ENCODE measurements around the gene KLHL3. TPM values are rescaled to one million over a fixed set of nuclear protein-coding genes. Genes with fewer than 3 reads are reported as not detected.

KLHL3 gene
- total and polyA plus RNA-seq, 4 donors: 0.91 to 8.8 (median 3.7) TPM

DNA sequence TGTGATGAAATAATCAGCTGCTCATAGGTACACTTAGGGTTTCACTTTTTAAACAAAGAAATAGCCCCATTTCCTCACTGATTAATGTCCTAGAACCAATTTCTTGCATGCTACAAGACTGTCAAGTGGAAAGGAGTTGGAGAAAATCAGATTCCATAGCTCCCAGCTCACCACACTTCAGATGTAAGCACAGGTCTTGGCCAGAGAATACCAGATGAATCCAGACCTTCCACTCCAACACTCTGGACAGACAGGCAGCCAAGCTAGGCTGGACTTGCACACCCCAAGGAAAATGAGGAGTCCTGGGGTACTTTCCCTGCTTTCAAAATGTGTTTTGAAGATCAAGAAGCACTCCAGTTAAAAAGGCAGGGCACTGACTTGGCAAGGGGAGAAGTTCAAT lies 68.5 kb downstream of the KLHL3 start:
- peaks cover 4 to 27% (median 9%) of the 10 kb centered on the region in 4 donors for H3K4me1 ChIP-seq (ENCODE audit: control insufficient read depth in 4 of 4, insufficient read depth in 4 of 4, low read length in 3 of 4)
- TF ChIP-seq RAD21 (IDR thresholded peaks at IDR 0.05) (no peak), TAF1 (conservative IDR thresholded peaks at IDR 0.05) (no peak), SP1 (IDR thresholded peaks at IDR 0.05) (no peak), HNF4A (conservative IDR thresholded peaks at IDR 0.05) (no peak), FOXA1 (IDR thresholded peaks at IDR 0.05) (no peak), FOXA2 (IDR thresholded peaks at IDR 0.05) (no peak), YY1 (IDR thresholded peaks at IDR 0.05) (no peak), GABPA (IDR thresholded peaks at IDR 0.05 in 1 of 2, conservative IDR thresholded peaks at IDR 0.05 in 1 of 2) (no peak), RXRA (IDR thresholded peaks at IDR 0.05) (no peak), JUND (IDR thresholded peaks at IDR 0.05) (no peak)
- TF ChIP-seq, protein P1, sequence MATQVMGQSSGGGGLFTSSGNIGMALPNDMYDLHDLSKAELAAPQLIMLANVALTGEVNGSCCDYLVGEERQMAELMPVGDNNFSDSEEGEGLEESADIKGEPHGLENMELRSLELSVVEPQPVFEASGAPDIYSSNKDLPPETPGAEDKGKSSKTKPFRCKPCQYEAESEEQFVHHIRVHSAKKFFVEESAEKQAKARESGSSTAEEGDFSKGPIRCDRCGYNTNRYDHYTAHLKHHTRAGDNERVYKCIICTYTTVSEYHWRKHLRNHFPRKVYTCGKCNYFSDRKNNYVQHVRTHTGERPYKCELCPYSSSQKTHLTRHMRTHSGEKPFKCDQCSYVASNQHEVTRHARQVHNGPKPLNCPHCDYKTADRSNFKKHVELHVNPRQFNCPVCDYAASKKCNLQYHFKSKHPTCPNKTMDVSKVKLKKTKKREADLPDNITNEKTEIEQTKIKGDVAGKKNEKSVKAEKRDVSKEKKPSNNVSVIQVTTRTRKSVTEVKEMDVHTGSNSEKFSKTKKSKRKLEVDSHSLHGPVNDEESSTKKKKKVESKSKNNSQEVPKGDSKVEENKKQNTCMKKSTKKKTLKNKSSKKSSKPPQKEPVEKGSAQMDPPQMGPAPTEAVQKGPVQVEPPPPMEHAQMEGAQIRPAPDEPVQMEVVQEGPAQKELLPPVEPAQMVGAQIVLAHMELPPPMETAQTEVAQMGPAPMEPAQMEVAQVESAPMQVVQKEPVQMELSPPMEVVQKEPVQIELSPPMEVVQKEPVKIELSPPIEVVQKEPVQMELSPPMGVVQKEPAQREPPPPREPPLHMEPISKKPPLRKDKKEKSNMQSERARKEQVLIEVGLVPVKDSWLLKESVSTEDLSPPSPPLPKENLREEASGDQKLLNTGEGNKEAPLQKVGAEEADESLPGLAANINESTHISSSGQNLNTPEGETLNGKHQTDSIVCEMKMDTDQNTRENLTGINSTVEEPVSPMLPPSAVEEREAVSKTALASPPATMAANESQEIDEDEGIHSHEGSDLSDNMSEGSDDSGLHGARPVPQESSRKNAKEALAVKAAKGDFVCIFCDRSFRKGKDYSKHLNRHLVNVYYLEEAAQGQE (IDR thresholded peaks at IDR 0.05): no peak
- TF ChIP-seq, protein P2, sequence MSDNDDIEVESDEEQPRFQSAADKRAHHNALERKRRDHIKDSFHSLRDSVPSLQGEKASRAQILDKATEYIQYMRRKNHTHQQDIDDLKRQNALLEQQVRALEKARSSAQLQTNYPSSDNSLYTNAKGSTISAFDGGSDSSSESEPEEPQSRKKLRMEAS (IDR thresholded peaks at IDR 0.05): no peak
- no peak for DNase-seq (ENCODE audit: low spot score)
- H3K27me3 ChIP-seq (ENCODE audit: control insufficient read depth in 4 of 4, insufficient read depth in 4 of 4, low read length in 3 of 4): no peaks in the 10 kb centered on the region
- H3K9me3 ChIP-seq (ENCODE audit: control insufficient read depth in 4 of 4, low read length in 3 of 4): no peaks in the 10 kb centered on the region
- no peak overlapping the region for H3K9ac ChIP-seq (ENCODE audit: low read depth in 1 of 2, low read length in 2 of 2)
- H3K4me3 ChIP-seq (ENCODE audit: low read depth in 1 of 3, low read length in 3 of 3): no peak overlapping the region
- H3K36me3 ChIP-seq (ENCODE audit: control insufficient read depth in 4 of 4, insufficient read depth in 3 of 4, low read depth in 1 of 4, low read length in 3 of 4): no peaks in the 10 kb centered on the region
- peak overlapping the region in 1 of 2 donors; percentile 78 for H3K27ac ChIP-seq (ENCODE audit: low read depth in 1 of 2, low read length in 2 of 2)

DNA sequence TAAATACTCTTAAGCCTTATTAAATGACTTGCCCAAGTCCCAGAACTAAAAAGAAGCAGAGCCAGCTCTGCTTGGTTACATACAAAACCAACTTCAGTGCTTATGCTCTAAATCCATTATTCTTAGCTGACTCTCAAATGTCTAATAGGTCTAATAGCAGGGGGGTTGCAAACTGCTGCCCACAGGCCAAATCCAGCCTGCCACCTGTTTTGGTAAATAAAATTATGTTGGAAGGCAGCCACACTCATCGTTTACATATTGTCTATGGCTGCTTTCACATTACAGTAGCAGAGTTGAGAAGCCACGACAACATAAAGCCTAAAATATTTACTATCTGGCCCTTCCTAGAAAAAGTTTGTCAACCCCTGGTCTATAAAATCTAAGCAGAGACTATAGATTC lies 69.0 kb downstream of the KLHL3 start:
- no peaks in the 10 kb centered on the region for H3K27me3 ChIP-seq (ENCODE audit: control insufficient read depth in 4 of 4, insufficient read depth in 4 of 4, low read length in 3 of 4)
- H3K27ac ChIP-seq (ENCODE audit: low read depth in 1 of 2, low read length in 2 of 2): peak overlapping the region; percentile 74 to 78
- DNase-seq (ENCODE audit: low spot score): no peak
- peaks cover 4 to 25% (median 8%) of the 10 kb centered on the region in 4 donors for H3K4me1 ChIP-seq (ENCODE audit: control insufficient read depth in 4 of 4, insufficient read depth in 4 of 4, low read length in 3 of 4)
- no peak overlapping the region for H3K4me3 ChIP-seq (ENCODE audit: low read depth in 1 of 3, low read length in 3 of 3)
- TF ChIP-seq EGR1 (IDR thresholded peaks at IDR 0.05; ENCODE audit: low read depth in 2 of 2): no peak
- TF ChIP-seq, protein P3, sequence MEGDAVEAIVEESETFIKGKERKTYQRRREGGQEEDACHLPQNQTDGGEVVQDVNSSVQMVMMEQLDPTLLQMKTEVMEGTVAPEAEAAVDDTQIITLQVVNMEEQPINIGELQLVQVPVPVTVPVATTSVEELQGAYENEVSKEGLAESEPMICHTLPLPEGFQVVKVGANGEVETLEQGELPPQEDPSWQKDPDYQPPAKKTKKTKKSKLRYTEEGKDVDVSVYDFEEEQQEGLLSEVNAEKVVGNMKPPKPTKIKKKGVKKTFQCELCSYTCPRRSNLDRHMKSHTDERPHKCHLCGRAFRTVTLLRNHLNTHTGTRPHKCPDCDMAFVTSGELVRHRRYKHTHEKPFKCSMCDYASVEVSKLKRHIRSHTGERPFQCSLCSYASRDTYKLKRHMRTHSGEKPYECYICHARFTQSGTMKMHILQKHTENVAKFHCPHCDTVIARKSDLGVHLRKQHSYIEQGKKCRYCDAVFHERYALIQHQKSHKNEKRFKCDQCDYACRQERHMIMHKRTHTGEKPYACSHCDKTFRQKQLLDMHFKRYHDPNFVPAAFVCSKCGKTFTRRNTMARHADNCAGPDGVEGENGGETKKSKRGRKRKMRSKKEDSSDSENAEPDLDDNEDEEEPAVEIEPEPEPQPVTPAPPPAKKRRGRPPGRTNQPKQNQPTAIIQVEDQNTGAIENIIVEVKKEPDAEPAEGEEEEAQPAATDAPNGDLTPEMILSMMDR (IDR thresholded peaks at IDR 0.05; ENCODE audit: low read depth, low read length, missing input control): no peak
- TF ChIP-seq RAD21 (IDR thresholded peaks at IDR 0.05): no peak
- no peak for TF ChIP-seq TAF1 (conservative IDR thresholded peaks at IDR 0.05)
- TF ChIP-seq YY1 (IDR thresholded peaks at IDR 0.05): no peak
- TF ChIP-seq, protein P4, sequence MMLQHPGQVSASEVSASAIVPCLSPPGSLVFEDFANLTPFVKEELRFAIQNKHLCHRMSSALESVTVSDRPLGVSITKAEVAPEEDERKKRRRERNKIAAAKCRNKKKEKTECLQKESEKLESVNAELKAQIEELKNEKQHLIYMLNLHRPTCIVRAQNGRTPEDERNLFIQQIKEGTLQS (IDR thresholded peaks at IDR 0.05): no peak
- TF ChIP-seq FOXA1 (IDR thresholded peaks at IDR 0.05): no peak
- no peak for TF ChIP-seq SP1 (IDR thresholded peaks at IDR 0.05)
- TF ChIP-seq NR2F2 (IDR thresholded peaks at IDR 0.05): no peak
- TF ChIP-seq FOXA2 (IDR thresholded peaks at IDR 0.05): no peak
- TF ChIP-seq JUND (IDR thresholded peaks at IDR 0.05): no peak
- TF ChIP-seq GABPA (IDR thresholded peaks at IDR 0.05 in 1 of 2, conservative IDR thresholded peaks at IDR 0.05 in 1 of 2): no peak
- TF ChIP-seq, protein P5, sequence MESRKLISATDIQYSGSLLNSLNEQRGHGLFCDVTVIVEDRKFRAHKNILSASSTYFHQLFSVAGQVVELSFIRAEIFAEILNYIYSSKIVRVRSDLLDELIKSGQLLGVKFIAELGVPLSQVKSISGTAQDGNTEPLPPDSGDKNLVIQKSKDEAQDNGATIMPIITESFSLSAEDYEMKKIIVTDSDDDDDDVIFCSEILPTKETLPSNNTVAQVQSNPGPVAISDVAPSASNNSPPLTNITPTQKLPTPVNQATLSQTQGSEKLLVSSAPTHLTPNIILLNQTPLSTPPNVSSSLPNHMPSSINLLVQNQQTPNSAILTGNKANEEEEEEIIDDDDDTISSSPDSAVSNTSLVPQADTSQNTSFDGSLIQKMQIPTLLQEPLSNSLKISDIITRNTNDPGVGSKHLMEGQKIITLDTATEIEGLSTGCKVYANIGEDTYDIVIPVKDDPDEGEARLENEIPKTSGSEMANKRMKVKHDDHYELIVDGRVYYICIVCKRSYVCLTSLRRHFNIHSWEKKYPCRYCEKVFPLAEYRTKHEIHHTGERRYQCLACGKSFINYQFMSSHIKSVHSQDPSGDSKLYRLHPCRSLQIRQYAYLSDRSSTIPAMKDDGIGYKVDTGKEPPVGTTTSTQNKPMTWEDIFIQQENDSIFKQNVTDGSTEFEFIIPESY (IDR thresholded peaks at IDR 0.05): no peak
- no peak for TF ChIP-seq RXRA (IDR thresholded peaks at IDR 0.05)
- TF ChIP-seq, protein P2 (IDR thresholded peaks at IDR 0.05): no peak
- no peak for TF ChIP-seq HNF4G (IDR thresholded peaks at IDR 0.05)
- TF ChIP-seq HNF4A (conservative IDR thresholded peaks at IDR 0.05): no peak
- TF ChIP-seq, protein P1 (IDR thresholded peaks at IDR 0.05): no peak
- H3K9me3 ChIP-seq (ENCODE audit: control insufficient read depth in 4 of 4, low read length in 3 of 4): no peaks in the 10 kb centered on the region
- no peak overlapping the region for H3K9ac ChIP-seq (ENCODE audit: low read depth in 1 of 2, low read length in 2 of 2)
- WGBS: 47% methylated on average over 2 of the region's 2 CpGs
- H3K36me3 ChIP-seq (ENCODE audit: control insufficient read depth in 4 of 4, insufficient read depth in 3 of 4, low read depth in 1 of 4, low read length in 3 of 4): no peaks in the 10 kb centered on the region

Data from liver (tissue), 9 donors.